Astrocyte (in vitro differentiated cells and primary cell): Measurements from ENCODE around the gene NCOA1. TPM values are rescaled to one million over a fixed set of nuclear protein-coding genes. Genes with fewer than 3 reads are reported as not detected.
A peak's percentile ranks its signal among the peaks of the same experiment; 100 is the strongest.

Experiments
- DNase-seq: peaks from one replicate; pipeline ENCODE4 v3.0.0-alpha.2; 2010; ENCODE audit warnings: low read depth
- FAIRE-seq: peaks from 2 replicates; lab custom pipeline; 2011; peaks lifted over from hg19 to GRCh38; lab: Jason Lieb, UNC
- H2AFZ ChIP-seq: 2 replicates; pipeline ENCODE4 v1.6.0; 2012; ENCODE audit warnings: low read depth, low read length, inconsistent platforms
- H3K27ac ChIP-seq: 2 replicates; pipeline ENCODE4 v1.5.1; 2011; ENCODE audit warnings: low read depth, low read length, inconsistent platforms
- H3K27me3 ChIP-seq: 2 replicates; pipeline ENCODE4 v1.6.0; 2011; ENCODE audit warnings: low read length, inconsistent platforms; ENCODE audit not compliant: insufficient read depth
- H3K36me3 ChIP-seq: 2 replicates; pipeline ENCODE4 v1.5.1; 2011; ENCODE audit warnings: low read length, inconsistent platforms; ENCODE audit not compliant: insufficient read depth
- H3K4me1 ChIP-seq: 2 replicates; pipeline ENCODE4 v1.5.1; 2011; ENCODE audit warnings: low read length, inconsistent platforms; ENCODE audit not compliant: insufficient read depth
- H3K4me2 ChIP-seq: 2 replicates; pipeline ENCODE4 v1.6.0; 2012; ENCODE audit warnings: low read length, inconsistent platforms
- H3K4me3 ChIP-seq: 2 replicates; pipeline ENCODE4 v1.5.1; 2011; ENCODE audit warnings: low read depth, mild to moderate bottlenecking, low read length, inconsistent platforms; ENCODE audit not compliant: insufficient read depth
- H3K79me2 ChIP-seq: 2 replicates; pipeline ENCODE4 v1.6.0; 2012; ENCODE audit warnings: mild to moderate bottlenecking, low read length, inconsistent platforms; ENCODE audit not compliant: insufficient read depth
- H3K9ac ChIP-seq: 2 replicates; pipeline ENCODE4 v1.6.0; 2012; ENCODE audit warnings: mild to moderate bottlenecking, low read length, inconsistent platforms
- H3K9me3 ChIP-seq: 2 replicates; pipeline ENCODE4 v1.5.1; 2012; ENCODE audit warnings: low read depth, mild to moderate bottlenecking, low read length, inconsistent platforms; ENCODE audit not compliant: insufficient read depth
- H4K20me1 ChIP-seq: 2 replicates; pipeline ENCODE4 v1.6.0; 2012; ENCODE audit warnings: low read length, inconsistent platforms; ENCODE audit not compliant: insufficient read depth
- H3K27ac Mint-ChIP-seq: one replicate; pipeline ENCODE4 v1.8.0; 2021; ENCODE audit warnings: mild to moderate bottlenecking, mixed read lengths; ENCODE audit not compliant: unreplicated experiment
- H3K27me3 Mint-ChIP-seq: one replicate; pipeline ENCODE4 v1.8.0; 2021; ENCODE audit warnings: low read depth, mixed read lengths; ENCODE audit not compliant: unreplicated experiment
- H3K36me3 Mint-ChIP-seq: one replicate; pipeline ENCODE4 v1.8.0; 2021; ENCODE audit warnings: low read depth, mixed read lengths; ENCODE audit not compliant: unreplicated experiment
- H3K4me1 Mint-ChIP-seq: one replicate; pipeline ENCODE4 v1.8.0; 2021; ENCODE audit warnings: low read depth, mixed read lengths; ENCODE audit not compliant: unreplicated experiment
- H3K4me3 Mint-ChIP-seq: one replicate; pipeline ENCODE4 v1.8.0; 2021; ENCODE audit warnings: mild to moderate bottlenecking, moderate library complexity, mixed read lengths; ENCODE audit not compliant: unreplicated experiment
- H3K9me3 Mint-ChIP-seq: one replicate; pipeline ENCODE4 v1.8.0; 2021; ENCODE audit warnings: mild to moderate bottlenecking, mixed read lengths; ENCODE audit not compliant: unreplicated experiment
- CTCF ChIP-seq: IDR thresholded peaks from 2 replicates; pipeline ENCODE4 v1.5.1; 2011; ENCODE audit warnings: low read depth, mild to moderate bottlenecking, inconsistent platforms, low read length, moderate library complexity; ENCODE audit not compliant: insufficient read depth
- EZH2 ChIP-seq: IDR thresholded peaks from 2 replicates; pipeline ENCODE4 v1.6.1; 2012; ENCODE audit warnings: mild to moderate bottlenecking, low read length, inconsistent platforms; ENCODE audit not compliant: insufficient read depth
- total RNA-seq: library from RNA; stranded (reverse); gene quantifications from 2 replicates; pipeline ENCODE4 v1.2.1, GENCODE V29; 2021

The NCOA1 gene
- total RNA-seq, 1 donor from 2014 or later, result 14.7 TPM

GRCh38 chr2:24521162-24521857 lies 30.3 kb downstream of the NCOA1 start:
- Mint-ChIP-seq H3K27ac (no peak overlapping the region), H3K9me3 (no peaks in the 10 kb centered on the region), H3K27me3 (no peaks in the 10 kb centered on the region), H3K4me1 (peaks cover 6% of the 10 kb centered on the region), H3K4me3 (no peak overlapping the region), H3K36me3 (no peaks in the 10 kb centered on the region)
- no peak overlapping the region for H3K27ac ChIP-seq
- TF ChIP-seq CTCF (no peak), EZH2 (no peak)
- FAIRE-seq (no peak), DNase-seq (no peak)
- no peak overlapping the region for H3K9ac ChIP-seq
- no peak overlapping the region for H3K4me3 ChIP-seq
- no peaks in the 10 kb centered on the region for H3K27me3 ChIP-seq
- no peaks in the 10 kb centered on the region for H3K4me1 ChIP-seq
- H4K20me1 ChIP-seq, result peaks cover 6% of the 10 kb centered on the region
- H3K79me2 ChIP-seq, result no peaks in the 10 kb centered on the region
- H3K36me3 ChIP-seq, result no peaks in the 10 kb centered on the region
- H2AFZ ChIP-seq, result no peak overlapping the region
- H3K4me2 ChIP-seq, result no peak overlapping the region
- no peaks in the 10 kb centered on the region for H3K9me3 ChIP-seq

- no peak overlapping the region for H3K27ac Mint-ChIP-seq
- no peak for DNase-seq
- H3K4me1 Mint-ChIP-seq, result peaks cover 6% of the 10 kb centered on the region
- Histone ChIP-seq H3K4me2 (no peak overlapping the region), H3K4me1 (no peaks in the 10 kb centered on the region), H4K20me1 (peaks cover 5% of the 10 kb centered on the region), H3K79me2 (peaks cover 2% of the 10 kb centered on the region), H3K27me3 (no peaks in the 10 kb centered on the region), H3K36me3 (no peaks in the 10 kb centered on the region), H3K27ac (no peak overlapping the region), H3K4me3 (no peak overlapping the region), H3K9me3 (no peaks in the 10 kb centered on the region), H2AFZ (no peak overlapping the region), H3K9ac (no peak overlapping the region)
- H3K9me3 Mint-ChIP-seq, result no peaks in the 10 kb centered on the region
- H3K27me3 Mint-ChIP-seq, result no peaks in the 10 kb centered on the region
- H3K4me3 Mint-ChIP-seq, result peak overlapping the region; percentile 10
- FAIRE-seq, result no peak
- H3K36me3 Mint-ChIP-seq, result no peaks in the 10 kb centered on the region
- no peak for TF ChIP-seq EZH2
- no peak for TF ChIP-seq CTCF
Measured at GRCh38 chr2:24521975-24522639, 31.1 kb downstream of the NCOA1 start.

- no peaks in the 10 kb centered on the region for H3K27me3 ChIP-seq
- Mint-ChIP-seq H3K9me3 (peaks cover 4% of the 10 kb centered on the region), H3K27ac (no peak overlapping the region), H3K36me3 (no peaks in the 10 kb centered on the region), H3K4me1 (no peaks in the 10 kb centered on the region), H3K4me3 (no peak overlapping the region), H3K27me3 (no peaks in the 10 kb centered on the region)
- no peaks in the 10 kb centered on the region for H3K4me1 ChIP-seq
- no peaks in the 10 kb centered on the region for H3K9me3 ChIP-seq
- FAIRE-seq (no peak), DNase-seq (no peak)
- no peak for TF ChIP-seq CTCF
- TF ChIP-seq EZH2, result no peak
- H3K36me3 ChIP-seq, result no peaks in the 10 kb centered on the region
- H3K4me3 ChIP-seq, result no peak overlapping the region
- no peak overlapping the region for H2AFZ ChIP-seq
- no peak overlapping the region for H3K9ac ChIP-seq
- H3K27ac ChIP-seq, result no peak overlapping the region
- peaks cover 4% of the 10 kb centered on the region for H4K20me1 ChIP-seq
- peaks cover 17% of the 10 kb centered on the region for H3K79me2 ChIP-seq
- H3K4me2 ChIP-seq, result no peak overlapping the region
Measured at GRCh38 chr2:24527536-24527935, 36.5 kb downstream of the NCOA1 start.
